ENCODE measurements around the gene PTBP1. TPM values are rescaled to one million over a fixed set of nuclear protein-coding genes. Genes with fewer than 3 reads are reported as not detected.

PTBP1 gene
- total and polyA plus RNA-seq, 2 of the 13 experiments (the other 11 are each of a cell fraction or from before 2014, with no cell fraction given): 195 to 288 TPM

DNA sequence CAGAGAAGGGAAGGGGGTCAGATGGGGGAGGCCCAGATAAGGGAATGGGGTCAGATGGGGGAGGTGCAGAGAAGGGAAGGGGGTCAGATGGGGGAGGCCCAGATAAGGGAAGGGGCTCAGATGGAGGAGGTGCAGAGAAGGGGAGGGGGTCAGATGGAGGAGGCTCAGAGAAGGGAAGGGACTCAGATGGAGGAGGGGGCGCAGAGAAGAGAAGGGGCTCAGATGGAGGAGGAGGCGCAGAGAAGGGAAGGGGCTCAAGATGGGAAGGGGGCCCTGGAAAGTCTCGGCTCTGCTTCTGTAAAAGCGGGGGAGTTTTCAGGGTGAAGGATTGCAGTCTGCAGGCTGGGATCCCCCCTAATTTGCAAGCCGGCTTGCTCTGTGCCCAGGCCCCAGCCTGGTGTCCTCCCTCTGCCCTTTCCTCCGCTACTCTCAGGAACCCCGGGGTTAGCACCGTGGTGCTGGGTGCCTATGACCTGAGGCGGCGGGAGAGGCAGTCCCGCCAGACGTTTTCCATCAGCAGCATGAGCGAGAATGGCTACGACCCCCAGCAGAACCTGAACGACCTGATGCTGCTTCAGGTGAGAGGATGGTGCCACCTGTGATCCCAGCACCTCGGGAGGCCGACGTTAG lies 32.0 kb downstream of the PTBP1 start:
- H4K20me1 ChIP-seq (ENCODE audit: insufficient read depth, low read length): no peaks in the 10 kb centered on the region
- intact Hi-C loops (cut with micrococcal nuclease; ENCODE audit: unreplicated experiment) (no loop called here), in situ Hi-C loops (cut with HindIII; ENCODE audit: extremely low pct_ligation_motif_present, low pct_unique_long_range_greater_than_20kb) (no loop called here)
- no peak for DNase-seq (ENCODE audit: low spot score)
- H3K27me3 ChIP-seq (ENCODE audit: control insufficient read depth in 1 of 2, insufficient read depth in 2 of 2, low read length in 2 of 2): peaks cover 11 to 40% of the 10 kb centered on the region in 2 experiments
- H3K36me3 ChIP-seq (replicated peaks in 1 of 2; ENCODE audit: control insufficient read depth in 1 of 2, insufficient read depth in 2 of 2, low read length in 2 of 2): no peaks in the 10 kb centered on the region
- H3K79me2 ChIP-seq (ENCODE audit: insufficient read depth, low read length): no peaks in the 10 kb centered on the region
- H3K27ac ChIP-seq (ENCODE audit: extremely low read length, insufficient read depth, low read length): no peak overlapping the region
- no peak overlapping the region for H2AFZ ChIP-seq (ENCODE audit: low read length)
- peaks cover 14% of the 10 kb centered on the region for H3K4me1 ChIP-seq (ENCODE audit: insufficient read depth, low read length)
- TF ChIP-seq, protein P1, sequence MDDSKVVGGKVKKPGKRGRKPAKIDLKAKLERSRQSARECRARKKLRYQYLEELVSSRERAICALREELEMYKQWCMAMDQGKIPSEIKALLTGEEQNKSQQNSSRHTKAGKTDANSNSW (CRISPR knock-in tag; IDR thresholded peaks at IDR 0.05; ENCODE audit: borderline replicate concordance): no peak
- TF ChIP-seq ZSCAN22 (CRISPR knock-in tag; IDR thresholded peaks at IDR 0.05): peak; percentile 96
- no peak overlapping the region for H3K9ac ChIP-seq (ENCODE audit: insufficient read depth, low read depth, low read length)
- CTCF ChIA-PET (ENCODE audit: low intra/inter-chr PET ratio, low total read pairs): no interaction called here
- no peak overlapping the region for H3K4me3 ChIP-seq (replicated peaks in 1 of 3; ENCODE audit: insufficient read depth in 1 of 3, low read depth in 2 of 3, low read length in 3 of 3)
- BruUV-seq (replicated peaks): no TSS peak
- FAIRE-seq: no peak
- POLR2A ChIA-PET: no interaction called here
- H3K4me2 ChIP-seq (ENCODE audit: low read depth, low read length): no peak overlapping the region
- 64% methylated on average over 12 of the region's 18 CpGs for WGBS (ENCODE audit: low lambda C conversion rate)
- no peaks in the 10 kb centered on the region for H3K9me3 ChIP-seq (ENCODE audit: low read length)
- no peak for ATAC-seq

DNA sequence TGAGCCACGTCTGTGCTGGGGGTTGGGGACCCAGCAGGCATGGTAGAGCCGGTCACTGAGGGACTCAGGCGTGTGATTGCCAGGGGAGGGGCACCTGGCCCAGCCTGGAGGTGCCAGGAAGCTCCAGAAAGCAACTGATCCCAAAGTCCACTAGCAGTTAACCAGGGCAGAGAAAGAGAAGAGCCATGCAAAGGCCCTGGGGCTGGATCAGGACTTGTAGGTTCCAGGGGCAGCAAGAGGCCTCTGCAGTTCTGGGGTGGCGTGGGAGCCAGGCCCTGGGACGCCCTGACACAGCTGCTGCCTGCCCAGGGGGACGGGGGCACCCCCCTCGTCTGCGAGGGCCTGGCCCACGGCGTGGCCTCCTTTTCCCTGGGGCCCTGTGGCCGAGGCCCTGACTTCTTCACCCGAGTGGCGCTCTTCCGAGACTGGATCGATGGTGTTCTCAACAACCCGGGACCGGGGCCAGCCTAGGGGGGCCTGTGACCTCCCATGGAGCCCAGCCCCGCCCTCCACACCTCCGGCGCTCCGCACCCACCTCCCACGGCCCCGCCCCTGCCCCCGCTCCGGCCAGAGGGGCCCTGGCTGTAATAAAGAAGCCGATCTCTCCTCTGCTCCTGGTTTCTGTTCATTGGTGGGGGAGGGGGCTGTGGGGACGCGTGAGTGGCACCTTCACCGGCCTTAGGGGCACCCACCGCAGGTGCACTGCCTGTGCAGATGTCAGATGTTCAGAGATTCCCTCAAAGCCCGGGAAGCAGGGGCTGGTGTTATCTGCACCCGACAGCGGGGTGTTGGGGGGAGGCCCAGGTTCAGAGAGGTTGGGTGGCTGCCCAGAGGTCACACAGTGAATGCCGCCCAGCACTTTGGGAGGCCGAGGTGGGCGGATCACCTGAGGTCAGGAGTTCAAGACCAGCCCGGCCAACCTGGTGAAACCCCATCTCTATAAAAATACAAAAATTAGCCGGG lies 34.4 kb downstream of the PTBP1 start:
- Histone ChIP-seq H3K4me1 (ENCODE audit: insufficient read depth, low read length) (peaks cover 27% of the 10 kb centered on the region), H3K27me3 (ENCODE audit: control insufficient read depth in 1 of 2, insufficient read depth in 2 of 2, low read length in 2 of 2) (peaks cover 13 to 47% of the 10 kb centered on the region in 2 experiments), H3K4me2 (ENCODE audit: low read depth, low read length) (peak overlapping the region; percentile 42), H3K36me3 (replicated peaks in 1 of 2; ENCODE audit: control insufficient read depth in 1 of 2, insufficient read depth in 2 of 2, low read length in 2 of 2) (no peaks in the 10 kb centered on the region), H3K4me3 (replicated peaks in 1 of 3; ENCODE audit: insufficient read depth in 1 of 3, low read depth in 2 of 3, low read length in 3 of 3) (peak overlapping the region in 1 of 3 experiments; percentile 33; a peak in 1 of 6 replicates), H2AFZ (ENCODE audit: low read length) (no peak overlapping the region), H4K20me1 (ENCODE audit: insufficient read depth, low read length) (no peaks in the 10 kb centered on the region), H3K27ac (ENCODE audit: extremely low read length, insufficient read depth, low read length) (no peak overlapping the region), H3K9me3 (ENCODE audit: low read length) (no peaks in the 10 kb centered on the region), H3K9ac (ENCODE audit: insufficient read depth, low read depth, low read length) (no peak overlapping the region), H3K79me2 (ENCODE audit: insufficient read depth, low read length) (no peaks in the 10 kb centered on the region)
- ChIA-PET POLR2A (interaction anchor here (1.0 kb wide), 1 partner anchor 33 kb away, joined by 3 read pairs; no protein-coding TSS in a partner anchor), CTCF (ENCODE audit: low intra/inter-chr PET ratio, low total read pairs) (no interaction called here)
- FAIRE-seq (no peak), DNase-seq (ENCODE audit: low spot score) (no peak), ATAC-seq (peak; percentile 29)
- WGBS (ENCODE audit: low lambda C conversion rate): 1% methylated on average over 8 of the region's 38 CpGs
- intact Hi-C loops (cut with micrococcal nuclease; ENCODE audit: unreplicated experiment) (no loop called here), in situ Hi-C loops (cut with HindIII; ENCODE audit: extremely low pct_ligation_motif_present, low pct_unique_long_range_greater_than_20kb) (no loop called here)
- BruUV-seq (replicated peaks): no TSS peak
- TF ChIP-seq RBM39 (IDR thresholded peaks at IDR 0.05; ENCODE audit: low read depth, low read length, poor library complexity, severe bottlenecking) (no peak), GABPB1 (CRISPR knock-in tag; IDR thresholded peaks at IDR 0.05) (peak; percentile 24; the same call in 1 of the 2 replicates), RNF219 (CRISPR knock-in tag; IDR thresholded peaks at IDR 0.05) (no peak), ZNF768 (CRISPR knock-in tag; IDR thresholded peaks at IDR 0.05) (peak; percentile 99), ZFP91 (CRISPR knock-in tag; IDR thresholded peaks at IDR 0.05; ENCODE audit: borderline replicate concordance) (0 out of 2 replicates have a peak, but pooled peaks have one; percentile 7), NR2F2 (IDR thresholded peaks at IDR 0.05; ENCODE audit: borderline replicate concordance, low read depth) (no peak)
- TF ChIP-seq, protein P2, sequence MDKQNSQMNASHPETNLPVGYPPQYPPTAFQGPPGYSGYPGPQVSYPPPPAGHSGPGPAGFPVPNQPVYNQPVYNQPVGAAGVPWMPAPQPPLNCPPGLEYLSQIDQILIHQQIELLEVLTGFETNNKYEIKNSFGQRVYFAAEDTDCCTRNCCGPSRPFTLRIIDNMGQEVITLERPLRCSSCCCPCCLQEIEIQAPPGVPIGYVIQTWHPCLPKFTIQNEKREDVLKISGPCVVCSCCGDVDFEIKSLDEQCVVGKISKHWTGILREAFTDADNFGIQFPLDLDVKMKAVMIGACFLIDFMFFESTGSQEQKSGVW (CRISPR knock-in tag; IDR thresholded peaks at IDR 0.05; ENCODE audit: borderline replicate concordance): no peak
